ENCODE data around the gene DLGAP5. TPM values are rescaled to one million over a fixed set of nuclear protein-coding genes. Genes with fewer than 3 reads are reported as not detected.

Gene DLGAP5, protein sequence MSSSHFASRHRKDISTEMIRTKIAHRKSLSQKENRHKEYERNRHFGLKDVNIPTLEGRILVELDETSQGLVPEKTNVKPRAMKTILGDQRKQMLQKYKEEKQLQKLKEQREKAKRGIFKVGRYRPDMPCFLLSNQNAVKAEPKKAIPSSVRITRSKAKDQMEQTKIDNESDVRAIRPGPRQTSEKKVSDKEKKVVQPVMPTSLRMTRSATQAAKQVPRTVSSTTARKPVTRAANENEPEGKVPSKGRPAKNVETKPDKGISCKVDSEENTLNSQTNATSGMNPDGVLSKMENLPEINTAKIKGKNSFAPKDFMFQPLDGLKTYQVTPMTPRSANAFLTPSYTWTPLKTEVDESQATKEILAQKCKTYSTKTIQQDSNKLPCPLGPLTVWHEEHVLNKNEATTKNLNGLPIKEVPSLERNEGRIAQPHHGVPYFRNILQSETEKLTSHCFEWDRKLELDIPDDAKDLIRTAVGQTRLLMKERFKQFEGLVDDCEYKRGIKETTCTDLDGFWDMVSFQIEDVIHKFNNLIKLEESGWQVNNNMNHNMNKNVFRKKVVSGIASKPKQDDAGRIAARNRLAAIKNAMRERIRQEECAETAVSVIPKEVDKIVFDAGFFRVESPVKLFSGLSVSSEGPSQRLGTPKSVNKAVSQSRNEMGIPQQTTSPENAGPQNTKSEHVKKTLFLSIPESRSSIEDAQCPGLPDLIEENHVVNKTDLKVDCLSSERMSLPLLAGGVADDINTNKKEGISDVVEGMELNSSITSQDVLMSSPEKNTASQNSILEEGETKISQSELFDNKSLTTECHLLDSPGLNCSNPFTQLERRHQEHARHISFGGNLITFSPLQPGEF
- polyA plus RNA-seq (2013, experiment 1 of 2) = 91.1 TPM
- 89.4 TPM for polyA plus RNA-seq (2013, experiment 2 of 2)

DNA sequence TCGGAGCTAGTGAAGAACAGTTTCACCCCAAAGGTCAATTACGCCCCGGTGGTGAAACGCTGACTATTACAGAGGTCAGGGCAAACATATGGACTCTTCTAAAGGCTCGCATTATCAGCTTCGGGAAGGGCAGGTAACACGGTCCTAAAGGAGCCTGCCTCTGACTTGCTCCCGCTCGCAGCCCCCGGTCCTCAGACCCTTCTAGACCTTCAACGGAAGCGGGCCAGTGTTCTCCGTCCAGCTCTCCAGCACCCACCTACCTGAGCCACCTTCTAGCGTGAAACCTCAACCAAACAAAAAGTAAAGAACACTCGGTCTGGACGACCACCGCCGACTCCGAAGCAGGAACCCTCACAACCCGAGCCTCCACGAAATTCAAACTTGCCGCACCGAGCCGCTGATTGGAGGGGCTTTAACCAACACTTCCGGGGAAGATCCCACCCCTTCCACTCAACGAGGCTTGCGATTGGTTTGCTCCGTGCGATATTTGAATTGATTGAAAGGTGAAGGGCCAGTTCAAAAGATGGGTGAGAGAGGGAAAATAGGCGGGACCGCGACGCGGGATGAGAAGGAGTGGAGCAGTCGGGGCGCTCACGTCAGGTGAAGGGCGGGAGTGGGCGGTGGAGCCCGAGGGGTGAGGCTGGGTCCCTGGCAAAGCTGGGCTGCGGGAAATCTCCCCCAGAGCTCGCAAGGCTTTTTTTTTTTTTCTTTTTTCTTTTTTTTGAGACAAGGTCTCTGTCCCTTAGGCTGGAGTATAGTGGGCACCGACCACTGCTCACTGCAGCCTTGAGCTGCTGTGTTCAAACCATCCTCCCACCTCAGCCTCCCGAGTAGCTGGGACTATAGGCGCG is at the start of gene DLGAP5:
Gene DLGAP5 (minus strand): TSS at position 383 of the 851 bp plus-strand sequence. CDS start 2,406 bp downstream, outside the sequence.
- no CpG with 5 or more reads among the region's 46 CpGs for WGBS (ENCODE audit: extremely low coverage, insufficient coverage, low lambda C conversion rate)
- DNase-seq = peak; percentile 99
- no peak within 1 kb of the TSS for H4K8ac ChIP-seq (ENCODE audit: low read depth, low read length)

DNA sequence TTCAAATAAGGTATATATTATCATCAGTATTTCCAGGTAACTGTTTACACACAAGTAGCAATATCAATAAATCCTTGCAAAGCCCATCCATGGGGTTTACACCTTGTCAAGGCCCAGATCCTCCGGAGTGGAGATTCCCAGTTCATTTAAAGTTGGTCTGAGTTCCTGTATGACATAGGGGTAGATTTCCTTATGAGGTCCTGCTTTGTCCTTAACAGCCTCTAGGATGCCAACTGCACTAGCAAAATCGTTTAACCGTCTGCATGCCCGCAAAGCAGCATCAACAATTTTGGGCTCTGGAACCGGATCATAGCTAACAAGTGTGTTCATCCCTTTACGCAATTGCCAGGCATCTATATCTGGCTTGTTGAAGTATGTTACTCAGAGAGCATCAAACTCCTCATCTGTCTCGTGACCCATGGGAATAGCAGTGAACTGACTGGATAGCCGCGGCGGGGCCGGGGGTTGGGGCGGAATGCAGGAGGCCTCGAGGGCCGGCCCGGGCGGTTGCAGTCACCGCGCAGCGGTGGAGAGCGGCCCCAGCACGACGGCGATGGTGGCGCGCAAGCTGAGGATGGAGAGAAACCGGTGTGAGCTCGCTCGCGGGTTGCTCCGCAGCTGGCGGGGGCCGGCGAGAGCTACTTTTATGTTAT is 49.3 kb upstream of the DLGAP5 start:
- H2BK120ac ChIP-seq (ENCODE audit: low read depth, low read length) = no peak overlapping the region
- DNase-seq = peak; percentile 70
- H3K27ac ChIP-seq (ENCODE audit: low read depth, low read length) = no peak overlapping the region
- H2BK15ac ChIP-seq (replicated peaks; ENCODE audit: low read depth) = no peak overlapping the region
- no CpG with 5 or more reads among the region's 33 CpGs for whole genome bisulfite sequencing (ENCODE audit: extremely low coverage, insufficient coverage, low lambda C conversion rate)
- H3K23ac ChIP-seq (ENCODE audit: low read length) = no peak overlapping the region
- H4K8ac ChIP-seq (ENCODE audit: low read depth, low read length) = no peak overlapping the region
- H4K5ac ChIP-seq (ENCODE audit: low read length) = no peak overlapping the region
- no peak overlapping the region for H3K4me2 ChIP-seq (ENCODE audit: low read length)
- H3K27me3 ChIP-seq (ENCODE audit: insufficient read depth, low read length, poor library complexity) = no peaks in the 10 kb centered on the region
- no peak overlapping the region for H3K56ac ChIP-seq (ENCODE audit: low read length)
- H2AK5ac ChIP-seq (ENCODE audit: low read length) = no peak overlapping the region
- no peak overlapping the region for H3K18ac ChIP-seq (ENCODE audit: low read length)
- no peak overlapping the region for H3K9ac ChIP-seq (ENCODE audit: low read length)
- no peaks in the 10 kb centered on the region for H3K4me1 ChIP-seq (ENCODE audit: control insufficient read depth, low read depth, low read length)
- no peak overlapping the region for H3K4ac ChIP-seq (ENCODE audit: low read depth, low read length)
- H3K79me1 ChIP-seq (ENCODE audit: low read length) = no peaks in the 10 kb centered on the region
- H2BK5ac ChIP-seq (ENCODE audit: low read length) = no peak overlapping the region
- no peak overlapping the region for H3K4me3 ChIP-seq (ENCODE audit: low read length)
- H3K36me3 ChIP-seq (ENCODE audit: control insufficient read depth, insufficient read depth, low read length) = no peaks in the 10 kb centered on the region
- H3K79me2 ChIP-seq (ENCODE audit: control insufficient read depth, insufficient read depth, low read length) = no peaks in the 10 kb centered on the region

More for the DNA sequence above, at the start of gene DLGAP5:
- H2BK120ac ChIP-seq (ENCODE audit: low read depth, low read length) = peak within 1 kb of the TSS; percentile 68
- peak within 1 kb of the TSS; percentile 93 for H3K4me3 ChIP-seq (ENCODE audit: low read length)
- peak within 1 kb of the TSS; percentile 92 for H3K18ac ChIP-seq (ENCODE audit: low read length)
- H2BK5ac ChIP-seq (ENCODE audit: low read length) = peak within 1 kb of the TSS; percentile 97
- peak within 1 kb of the TSS; percentile 84 for H3K4ac ChIP-seq (ENCODE audit: low read depth, low read length)
- peak within 1 kb of the TSS; percentile 95 for H3K9ac ChIP-seq (ENCODE audit: low read length)
- no peak within 1 kb of the TSS for H4K5ac ChIP-seq (ENCODE audit: low read length)
- no peak within 1 kb of the TSS for H2BK15ac ChIP-seq (replicated peaks; ENCODE audit: low read depth)
- H3K27ac ChIP-seq (ENCODE audit: low read depth, low read length) = peak within 1 kb of the TSS; percentile 73
- H3K23ac ChIP-seq (ENCODE audit: low read length) = peak within 1 kb of the TSS; percentile 91
- H3K27me3 ChIP-seq (ENCODE audit: insufficient read depth, low read length, poor library complexity) = no peaks in the 10 kb centered on the region
- H2AK5ac ChIP-seq (ENCODE audit: low read length) = peak within 1 kb of the TSS; percentile 38
- H3K4me1 ChIP-seq (ENCODE audit: control insufficient read depth, low read depth, low read length) = peaks cover 5% of the 10 kb centered on the region
- peaks cover 4% of the 10 kb centered on the region for H3K79me1 ChIP-seq (ENCODE audit: low read length)
- no peaks in the 10 kb centered on the region for H3K36me3 ChIP-seq (ENCODE audit: control insufficient read depth, insufficient read depth, low read length)
- H3K56ac ChIP-seq (ENCODE audit: low read length) = peak within 1 kb of the TSS; percentile 99
- H3K79me2 ChIP-seq (ENCODE audit: control insufficient read depth, insufficient read depth, low read length) = peaks cover 36% of the 10 kb centered on the region
- H3K4me2 ChIP-seq (ENCODE audit: low read length) = peak within 1 kb of the TSS; percentile 83

DNA sequence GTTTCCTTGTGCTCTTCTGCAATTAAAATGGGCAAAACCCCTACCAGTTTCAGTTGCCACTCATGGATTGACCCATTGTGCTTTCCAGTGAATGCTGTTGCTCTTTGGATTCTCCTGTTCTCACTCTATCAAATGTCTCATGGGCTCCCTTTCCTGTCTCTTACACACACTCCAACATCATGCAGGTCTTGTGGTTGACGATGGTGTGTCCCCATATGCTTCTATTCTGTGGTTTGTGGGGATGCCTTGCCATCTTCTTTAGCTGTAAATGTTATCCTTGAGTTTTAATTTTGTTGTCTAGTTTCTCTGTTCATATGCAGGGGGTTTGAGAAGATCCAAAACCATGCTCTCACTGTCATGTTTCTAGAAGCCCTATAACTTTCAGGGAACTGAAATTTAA is 47.9 kb upstream of the DLGAP5 start:
- Histone ChIP-seq H3K27me3 (ENCODE audit: insufficient read depth, low read length, poor library complexity) (no peaks in the 10 kb centered on the region), H2BK120ac (ENCODE audit: low read depth, low read length) (no peak overlapping the region), H3K4me3 (ENCODE audit: low read length) (no peak overlapping the region), H3K27ac (ENCODE audit: low read depth, low read length) (no peak overlapping the region), H2BK5ac (ENCODE audit: low read length) (no peak overlapping the region), H3K4me1 (ENCODE audit: control insufficient read depth, low read depth, low read length) (no peaks in the 10 kb centered on the region), H2BK15ac (replicated peaks; ENCODE audit: low read depth) (no peak overlapping the region), H4K8ac (ENCODE audit: low read depth, low read length) (no peak overlapping the region), H4K5ac (ENCODE audit: low read length) (no peak overlapping the region), H2AK5ac (ENCODE audit: low read length) (no peak overlapping the region), H3K79me1 (ENCODE audit: low read length) (no peaks in the 10 kb centered on the region), H3K9ac (ENCODE audit: low read length) (no peak overlapping the region), H3K18ac (ENCODE audit: low read length) (no peak overlapping the region), H3K36me3 (ENCODE audit: control insufficient read depth, insufficient read depth, low read length) (no peaks in the 10 kb centered on the region), H3K23ac (ENCODE audit: low read length) (no peak overlapping the region), H3K56ac (ENCODE audit: low read length) (no peak overlapping the region), H3K79me2 (ENCODE audit: control insufficient read depth, insufficient read depth, low read length) (no peaks in the 10 kb centered on the region), H3K4ac (ENCODE audit: low read depth, low read length) (no peak overlapping the region), H3K4me2 (ENCODE audit: low read length) (no peak overlapping the region)
- no CpG with 5 or more reads among the region's 1 CpG for WGBS (ENCODE audit: extremely low coverage, insufficient coverage, low lambda C conversion rate)
- no peak for DNase-seq

DNA sequence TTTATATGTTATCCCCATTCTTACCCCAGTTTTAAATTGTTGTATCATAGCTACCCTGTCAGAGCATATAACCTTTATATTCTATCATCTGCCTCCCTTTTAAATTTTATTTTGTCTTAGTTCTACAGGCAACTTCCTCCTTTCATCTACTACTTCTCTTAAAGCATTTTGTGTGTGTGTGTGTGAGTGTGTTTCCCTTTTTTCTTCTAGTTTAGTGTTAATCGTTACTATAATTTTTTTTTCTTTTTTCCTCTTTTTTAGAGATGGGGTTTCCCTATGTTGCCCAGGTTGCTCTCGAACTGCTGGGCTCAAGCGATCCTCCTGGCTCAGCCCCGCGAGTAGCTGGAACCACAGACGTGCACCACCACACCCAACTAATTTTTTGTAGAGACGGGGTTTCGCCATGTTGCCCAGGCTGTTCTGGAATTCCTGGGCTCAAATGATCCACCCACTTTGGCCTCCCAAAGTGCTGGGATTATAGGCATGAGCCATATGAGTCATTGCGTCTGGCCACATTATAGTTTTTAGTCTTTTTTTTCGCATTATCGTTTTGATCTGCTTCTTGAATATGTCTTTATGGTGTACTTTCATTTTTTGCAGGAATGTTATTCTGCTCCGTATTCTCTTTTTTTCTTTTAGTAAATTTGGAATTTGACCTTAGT is 46.8 kb upstream of the DLGAP5 start:
- no peaks in the 10 kb centered on the region for H3K27me3 ChIP-seq (ENCODE audit: insufficient read depth, low read length, poor library complexity)

DNA sequence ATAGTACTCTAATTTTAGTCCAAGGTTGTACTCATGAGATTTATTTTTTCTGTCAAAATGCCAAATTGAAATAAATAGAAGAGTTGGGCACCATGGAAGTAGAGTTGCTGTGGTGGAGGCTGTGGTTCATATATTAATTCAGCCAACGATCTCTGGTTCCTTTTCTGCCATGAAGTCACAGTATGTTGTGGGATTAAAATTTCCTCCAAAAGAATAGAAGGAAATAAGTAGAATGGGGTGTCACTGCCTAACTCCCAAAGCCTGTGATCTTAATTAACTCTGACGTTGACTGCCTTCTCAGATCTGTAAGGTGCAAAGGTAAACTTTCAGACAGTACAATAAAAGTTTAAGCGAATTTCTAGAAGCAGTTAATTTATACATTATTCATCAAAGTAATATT is 42.2 kb upstream of the DLGAP5 start:
- H3K4me3 ChIP-seq (ENCODE audit: low read length) = no peak overlapping the region
- no peak overlapping the region for H2BK120ac ChIP-seq (ENCODE audit: low read depth, low read length)
- no peak overlapping the region for H3K9ac ChIP-seq (ENCODE audit: low read length)
- no peak overlapping the region for H4K8ac ChIP-seq (ENCODE audit: low read depth, low read length)
- no peaks in the 10 kb centered on the region for H3K36me3 ChIP-seq (ENCODE audit: control insufficient read depth, insufficient read depth, low read length)
- H3K79me2 ChIP-seq (ENCODE audit: control insufficient read depth, insufficient read depth, low read length) = no peaks in the 10 kb centered on the region
- H3K4me2 ChIP-seq (ENCODE audit: low read length) = no peak overlapping the region
- H3K23ac ChIP-seq (ENCODE audit: low read length) = no peak overlapping the region
- no peak overlapping the region for H4K5ac ChIP-seq (ENCODE audit: low read length)
- no peaks in the 10 kb centered on the region for H3K79me1 ChIP-seq (ENCODE audit: low read length)
- H2AK5ac ChIP-seq (ENCODE audit: low read length) = no peak overlapping the region
- H2BK15ac ChIP-seq (replicated peaks; ENCODE audit: low read depth) = no peak overlapping the region
- DNase-seq = no peak
- H3K18ac ChIP-seq (ENCODE audit: low read length) = no peak overlapping the region
- no peaks in the 10 kb centered on the region for H3K4me1 ChIP-seq (ENCODE audit: control insufficient read depth, low read depth, low read length)
- no peak overlapping the region for H3K4ac ChIP-seq (ENCODE audit: low read depth, low read length)
- no peak overlapping the region for H2BK5ac ChIP-seq (ENCODE audit: low read length)
- H3K56ac ChIP-seq (ENCODE audit: low read length) = no peak overlapping the region
- H3K27me3 ChIP-seq (ENCODE audit: insufficient read depth, low read length, poor library complexity) = no peaks in the 10 kb centered on the region
- H3K27ac ChIP-seq (ENCODE audit: low read depth, low read length) = no peak overlapping the region
- WGBS (ENCODE audit: extremely low coverage, insufficient coverage, low lambda C conversion rate) = no CpG with 5 or more reads among the region's 3 CpGs

More for the DNA sequence above, 46.8 kb upstream of the DLGAP5 start:
- Histone ChIP-seq H3K4me1 (ENCODE audit: control insufficient read depth, low read depth, low read length) (no peaks in the 10 kb centered on the region), H3K9ac (ENCODE audit: low read length) (no peak overlapping the region), H3K23ac (ENCODE audit: low read length) (no peak overlapping the region), H3K36me3 (ENCODE audit: control insufficient read depth, insufficient read depth, low read length) (no peaks in the 10 kb centered on the region), H3K79me1 (ENCODE audit: low read length) (no peaks in the 10 kb centered on the region), H2AK5ac (ENCODE audit: low read length) (no peak overlapping the region), H4K5ac (ENCODE audit: low read length) (no peak overlapping the region), H3K4me3 (ENCODE audit: low read length) (no peak overlapping the region), H3K56ac (ENCODE audit: low read length) (no peak overlapping the region), H3K27ac (ENCODE audit: low read depth, low read length) (no peak overlapping the region), H2BK15ac (replicated peaks; ENCODE audit: low read depth) (no peak overlapping the region), H3K18ac (ENCODE audit: low read length) (no peak overlapping the region), H3K4ac (ENCODE audit: low read depth, low read length) (no peak overlapping the region), H3K4me2 (ENCODE audit: low read length) (no peak overlapping the region), H3K79me2 (ENCODE audit: control insufficient read depth, insufficient read depth, low read length) (no peaks in the 10 kb centered on the region), H4K8ac (ENCODE audit: low read depth, low read length) (no peak overlapping the region), H2BK120ac (ENCODE audit: low read depth, low read length) (no peak overlapping the region), H2BK5ac (ENCODE audit: low read length) (no peak overlapping the region)
- WGBS (ENCODE audit: extremely low coverage, insufficient coverage, low lambda C conversion rate) = no CpG with 5 or more reads among the region's 12 CpGs
- DNase-seq = no peak

Data from mesendoderm (in vitro differentiated cells).